ENCODE measurements around the gene SH3BGRL3.

Gene SH3BGRL3

DNA sequence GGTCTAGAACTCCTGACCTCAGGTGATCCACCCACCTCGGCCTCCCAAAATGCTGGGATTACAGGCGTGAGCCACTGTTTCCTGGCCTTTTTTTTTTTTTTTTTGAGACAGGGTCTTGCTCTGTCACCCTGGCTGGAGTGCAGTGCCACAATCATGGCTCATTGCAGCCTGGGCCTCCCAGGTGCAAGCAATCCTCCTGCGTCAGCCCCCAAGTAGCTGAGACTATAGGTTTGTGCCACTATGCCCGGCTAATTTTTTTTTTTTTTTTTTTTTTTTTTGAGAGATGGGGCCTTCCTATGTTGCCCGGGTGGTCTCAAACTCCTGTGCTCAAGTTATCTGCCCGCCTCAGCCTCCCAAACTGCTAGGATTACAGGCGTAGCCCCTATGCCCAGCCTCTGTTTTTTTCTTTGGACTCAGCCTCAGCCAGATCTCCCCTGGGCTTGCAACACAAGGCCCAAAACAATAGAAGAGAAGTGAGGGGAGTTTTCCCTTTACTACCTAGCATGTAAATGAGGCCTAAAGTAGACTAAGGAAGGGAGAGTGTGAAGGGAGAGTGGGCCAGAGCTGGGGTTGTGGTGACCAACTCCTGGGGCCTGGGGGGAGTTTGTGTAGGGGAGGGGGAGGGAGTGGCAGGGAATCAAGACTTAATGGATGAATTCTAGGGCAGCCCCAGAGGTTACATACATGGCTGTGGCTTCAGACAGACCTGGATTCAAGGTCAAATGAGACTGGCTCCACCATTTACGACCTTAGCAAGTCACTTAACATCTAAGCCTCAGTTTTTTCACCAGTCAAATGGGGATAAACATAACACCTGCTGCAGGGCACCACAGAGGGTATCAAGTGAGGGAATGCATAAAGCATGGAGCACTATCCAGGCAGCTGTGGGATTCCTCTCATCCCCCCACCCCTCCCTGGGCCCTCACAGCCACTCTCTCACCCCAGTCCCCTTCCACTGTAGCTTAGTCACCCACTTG lies 36.3 kb downstream of the SH3BGRL3 start:
- H3K27ac ChIP-seq, result no peak overlapping the region

DNA sequence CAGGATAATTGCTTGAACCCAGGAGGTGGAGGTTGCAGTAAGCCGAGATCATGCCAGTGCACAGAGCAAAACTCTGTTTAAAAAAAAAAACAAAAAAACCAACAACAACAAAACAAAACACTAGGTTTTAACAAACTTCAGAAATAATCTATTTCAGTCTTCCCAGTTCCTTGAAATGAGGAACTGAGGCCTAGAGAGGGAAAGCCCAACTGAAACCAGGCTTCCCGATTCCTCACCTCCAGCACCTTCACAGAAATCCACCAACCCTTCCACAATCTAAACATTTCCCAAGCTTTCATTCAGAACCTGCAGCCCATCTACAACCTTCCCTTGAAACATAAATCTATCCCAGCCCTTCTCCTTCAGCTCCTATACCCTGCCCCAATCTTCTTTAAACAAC lies 37.3 kb downstream of the SH3BGRL3 start:
- TF ChIP-seq, protein P1, sequence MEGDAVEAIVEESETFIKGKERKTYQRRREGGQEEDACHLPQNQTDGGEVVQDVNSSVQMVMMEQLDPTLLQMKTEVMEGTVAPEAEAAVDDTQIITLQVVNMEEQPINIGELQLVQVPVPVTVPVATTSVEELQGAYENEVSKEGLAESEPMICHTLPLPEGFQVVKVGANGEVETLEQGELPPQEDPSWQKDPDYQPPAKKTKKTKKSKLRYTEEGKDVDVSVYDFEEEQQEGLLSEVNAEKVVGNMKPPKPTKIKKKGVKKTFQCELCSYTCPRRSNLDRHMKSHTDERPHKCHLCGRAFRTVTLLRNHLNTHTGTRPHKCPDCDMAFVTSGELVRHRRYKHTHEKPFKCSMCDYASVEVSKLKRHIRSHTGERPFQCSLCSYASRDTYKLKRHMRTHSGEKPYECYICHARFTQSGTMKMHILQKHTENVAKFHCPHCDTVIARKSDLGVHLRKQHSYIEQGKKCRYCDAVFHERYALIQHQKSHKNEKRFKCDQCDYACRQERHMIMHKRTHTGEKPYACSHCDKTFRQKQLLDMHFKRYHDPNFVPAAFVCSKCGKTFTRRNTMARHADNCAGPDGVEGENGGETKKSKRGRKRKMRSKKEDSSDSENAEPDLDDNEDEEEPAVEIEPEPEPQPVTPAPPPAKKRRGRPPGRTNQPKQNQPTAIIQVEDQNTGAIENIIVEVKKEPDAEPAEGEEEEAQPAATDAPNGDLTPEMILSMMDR (IDR thresholded peaks at IDR 0.05), result no peak
- TF ChIP-seq ZFX (IDR thresholded peaks at IDR 0.05; ENCODE audit: borderline replicate concordance), result no peak
- H3K27ac ChIP-seq, result no peak overlapping the region

More for the DNA sequence above, 36.3 kb downstream of the SH3BGRL3 start:
- TF ChIP-seq ZFX (IDR thresholded peaks at IDR 0.05; ENCODE audit: borderline replicate concordance), result no peak
- TF ChIP-seq, protein P1 (IDR thresholded peaks at IDR 0.05), result no peak

- TF ChIP-seq, protein P1 (IDR thresholded peaks at IDR 0.05), result no peak
- no peak for TF ChIP-seq ZFX (IDR thresholded peaks at IDR 0.05; ENCODE audit: borderline replicate concordance)
- no peak within 1 kb of the TSS for H3K27ac ChIP-seq
These were observed 37.9 kb downstream of the SH3BGRL3 start, which contains the start of gene CD52 for GRCh38 chr1:26317612-26318337. Gene CD52, plus strand, starts transcription at chr1:26317958. Its CDS starts 60 bp downstream, at chr1:26318018.

- TF ChIP-seq, protein P1 (IDR thresholded peaks at IDR 0.05), result no peak
- no peak for TF ChIP-seq ZFX (IDR thresholded peaks at IDR 0.05; ENCODE audit: borderline replicate concordance)
- H3K27ac ChIP-seq, result no peak overlapping the region
These were observed 38.6 kb downstream of the SH3BGRL3 start for GRCh38 chr1:26318338-26319064.

DNA sequence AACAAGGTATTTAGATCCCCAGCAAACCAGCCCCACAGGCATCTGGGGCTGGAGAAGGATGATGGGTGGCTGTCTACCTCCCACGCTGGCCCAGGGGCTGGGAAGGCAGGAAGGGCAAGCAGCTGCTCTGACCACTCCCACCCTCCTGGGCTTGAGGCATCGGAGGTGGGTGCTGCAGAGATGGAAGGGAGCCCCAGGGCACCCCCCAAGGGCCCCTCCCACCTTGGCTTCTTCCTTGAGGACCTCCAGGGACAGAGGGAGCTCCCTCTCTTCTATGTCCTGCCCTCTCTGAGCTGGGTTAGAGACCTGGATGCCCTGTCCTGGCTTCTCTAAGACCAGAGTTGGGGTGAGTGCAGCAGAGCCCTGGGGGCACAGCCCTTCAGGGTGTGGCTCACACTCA lies 41.0 kb downstream of the SH3BGRL3 start:
- H3K27ac ChIP-seq, result no peak overlapping the region
- TF ChIP-seq, protein P1 (IDR thresholded peaks at IDR 0.05), result no peak
- TF ChIP-seq ZFX (IDR thresholded peaks at IDR 0.05; ENCODE audit: borderline replicate concordance), result no peak

- H3K27ac ChIP-seq, result no peak overlapping the region
These were observed 41.6 kb downstream of the SH3BGRL3 start for GRCh38 chr1:26321315-26322041.

More at GRCh38 chr1:26321315-26322041, 41.6 kb downstream of the SH3BGRL3 start:
- TF ChIP-seq, protein P1 (IDR thresholded peaks at IDR 0.05), result peak; percentile 94
- no peak for TF ChIP-seq ZFX (IDR thresholded peaks at IDR 0.05; ENCODE audit: borderline replicate concordance)

Measured in 22Rv1 (cell line).